GM23338 (cell line): ENCODE measurements around the gene SLC9B1. TPM values are rescaled to one million over a fixed set of nuclear protein-coding genes. Genes with fewer than 3 reads are reported as not detected.

Source experiments
- ATAC-seq: fragments of 200-7000 bp; cut with Tn5 transposase; 3 replicates; pipeline ENCODE4 v1.9.1; 2020
- DNase-seq: peaks from one replicate; pipeline ENCODE4 v3.0.0-alpha.2; 2015; ENCODE audit warnings: low spot score
- H2AFZ ChIP-seq: fragments of 200-600 bp; sonication (generic); 2 replicates; pipeline ENCODE4 v1.8.0; 2016; ENCODE audit warnings: antibody characterized with exemption, mild to moderate bottlenecking, moderate library complexity
- H3F3A ChIP-seq: fragments of 200-600 bp; sonication (generic); replicated peaks from 2 replicates; pipeline ENCODE4 v1.8.0; 2017; ENCODE audit warnings: antibody characterized with exemption, mixed run types, low read depth
- H3K27ac ChIP-seq: fragments of 200-600 bp; sonication (generic); 2 replicates; pipeline ENCODE4 v1.6.1; 2016; ENCODE audit warnings: low read depth
- H3K27me3 ChIP-seq: fragments of 200-600 bp; sonication (generic); 2 replicates; pipeline ENCODE4 v1.8.0; 2016; ENCODE audit warnings: mild to moderate bottlenecking, mixed run types, moderate library complexity; ENCODE audit not compliant: insufficient read depth
- H3K36me3 ChIP-seq: fragments of 200-600 bp; sonication (generic); 2 replicates; pipeline ENCODE4 v1.8.0; 2016; ENCODE audit warnings: mild to moderate bottlenecking; ENCODE audit not compliant: insufficient read depth
- H3K4me1 ChIP-seq: fragments of 200-600 bp; sonication (generic); 2 replicates; pipeline ENCODE4 v1.8.0; 2016; ENCODE audit warnings: mild to moderate bottlenecking, moderate library complexity; ENCODE audit not compliant: insufficient read depth
- H3K4me2 ChIP-seq: fragments of 200-600 bp; sonication (generic); 2 replicates; pipeline ENCODE4 v1.7.1; 2017; ENCODE audit warnings: mixed run types
- H3K4me3 ChIP-seq: fragments of 200-600 bp; sonication (generic); 2 replicates; pipeline ENCODE4 v1.6.1; 2016; ENCODE audit warnings: mixed run types
- H3K79me2 ChIP-seq: fragments of 200-600 bp; sonication (generic); replicated peaks from 2 replicates; pipeline ENCODE4 v1.8.0; 2017; ENCODE audit warnings: mild to moderate bottlenecking; ENCODE audit not compliant: insufficient read depth
- H3K9me2 ChIP-seq: fragments of 200-600 bp; sonication (generic); 2 replicates; pipeline ENCODE4 v1.8.0; 2017; ENCODE audit not compliant: insufficient read depth
- H4K20me1 ChIP-seq: fragments of 200-600 bp; sonication (generic); replicated peaks from 2 replicates; pipeline ENCODE4 v1.8.0; 2017; ENCODE audit warnings: mild to moderate bottlenecking; ENCODE audit not compliant: insufficient read depth
- H3K27ac Mint-ChIP-seq: 2 replicates; pipeline ENCODE4 v1.8.0; 2020; ENCODE audit warnings: inconsistent platforms, mild to moderate bottlenecking, moderate library complexity, mixed read lengths
- H3K27me3 Mint-ChIP-seq: 3 replicates; pipeline ENCODE4 v1.8.0; 2022; ENCODE audit warnings: low read depth, mild to moderate bottlenecking, moderate library complexity, mixed read lengths, inconsistent platforms; ENCODE audit not compliant: insufficient read depth, poor library complexity
- H3K36me3 Mint-ChIP-seq: 3 replicates; pipeline ENCODE4 v1.8.0; 2021; ENCODE audit warnings: low read depth, mild to moderate bottlenecking, inconsistent platforms, moderate library complexity, mixed read lengths
- H3K4me1 Mint-ChIP-seq: 3 replicates; pipeline ENCODE4 v1.8.0; 2020; ENCODE audit warnings: mild to moderate bottlenecking, inconsistent platforms, mixed read lengths
- H3K4me3 Mint-ChIP-seq: 3 replicates; pipeline ENCODE4 v1.8.0; 2021; ENCODE audit warnings: moderate library complexity, mild to moderate bottlenecking, inconsistent platforms, mixed read lengths
- H3K9me3 Mint-ChIP-seq: 3 replicates; pipeline ENCODE4 v1.8.0; 2020; ENCODE audit warnings: moderate library complexity, mild to moderate bottlenecking, inconsistent platforms, mixed read lengths
- CREB1 ChIP-seq: fragments of 250-450 bp; sonication (Bioruptor Pico); IDR thresholded peaks from 2 replicates; pipeline ENCODE4 v1.5.0; 2020; ENCODE audit warnings: low read depth, mild to moderate bottlenecking, moderate library complexity
- EZH2 ChIP-seq: fragments of 200-600 bp; sonication (generic); IDR thresholded peaks from one replicate; pipeline ENCODE4 v1.8.0; 2017; ENCODE audit warnings: antibody characterized with exemption, mild to moderate bottlenecking, low read depth; ENCODE audit not compliant: unreplicated experiment
- EZH2phosphoT487 ChIP-seq: fragments of 200-600 bp; sonication (generic); IDR thresholded peaks from one replicate; pipeline ENCODE4 v1.8.1; 2018; ENCODE audit warnings: antibody characterized with exemption; ENCODE audit not compliant: unreplicated experiment
- JUNB ChIP-seq: IDR thresholded peaks from one replicate; pipeline ENCODE4 v1.6.1; 2016; ENCODE audit warnings: antibody characterized with exemption; ENCODE audit not compliant: unreplicated experiment
- NANOG ChIP-seq: IDR thresholded peaks from 2 replicates; pipeline ENCODE4 v1.6.1; 2016; ENCODE audit warnings: antibody characterized with exemption, borderline replicate concordance
- POLR2AphosphoS5 ChIP-seq: IDR thresholded peaks from 2 replicates; pipeline ENCODE4 v1.6.1; 2016; ENCODE audit warnings: antibody characterized with exemption, low read depth
- STAT1 ChIP-seq: IDR thresholded peaks from one replicate; pipeline ENCODE4 v1.6.1; 2016; ENCODE audit warnings: antibody characterized with exemption; ENCODE audit not compliant: unreplicated experiment
- ZNF114 ChIP-seq: fragments of 250-450 bp; sonication (Bioruptor Pico); IDR thresholded peaks from 2 replicates; pipeline ENCODE4 v1.5.0; 2020; ENCODE audit warnings: mild to moderate bottlenecking, moderate library complexity
- ZNF331 ChIP-seq: fragments of 250-450 bp; sonication (Bioruptor Pico); IDR thresholded peaks from 2 replicates; pipeline ENCODE4 v1.5.0; 2020; ENCODE audit warnings: low read depth, mild to moderate bottlenecking, moderate library complexity
- polyA plus RNA-seq: library from polyadenylated mRNA; unstranded; fragments of >200 nt; fragmentation: Nextera tagmentation; extraction: Ambion mirVana; gene quantifications from 2 replicates; pipeline ENCODE4 v1.2.1, GENCODE V29; 2016
- total RNA-seq: library from RNA; depleted of rRNA; stranded (reverse); fragments of >200 nt; shearing (Covaris generic); gene quantifications from 2 replicates; pipeline ENCODE4 v1.2.3, GENCODE V29; 2014
- TF ChIP-seq, protein P1 (sequence below): IDR thresholded peaks from 2 replicates; pipeline ENCODE4 v1.6.1; 2016; ENCODE audit warnings: antibody characterized with exemption
- TF ChIP-seq, protein P2 (sequence below), 2 experiments: fragments of 200-600 bp in 1 of 2; sonication (generic) in 1 of 2; conservative IDR thresholded peaks; 2 replicates each; pipeline versions ENCODE4 v1.5.1 to v1.6.1; 2016 to 2017; ENCODE audit warnings: antibody characterized with exemption in 2 of 2, low read depth in 2 of 2, mild to moderate bottlenecking in 2 of 2, moderate library complexity in 1 of 2
- TF ChIP-seq, protein P3 (sequence below): IDR thresholded peaks from one replicate; pipeline ENCODE4 v1.6.1; 2018; ENCODE audit warnings: antibody characterized with exemption; ENCODE audit not compliant: unreplicated experiment
- TF ChIP-seq, protein P4 (sequence below): fragments of 250-450 bp; sonication (Bioruptor Pico); IDR thresholded peaks from 2 replicates; pipeline ENCODE4 v1.5.0; 2020; ENCODE audit warnings: mild to moderate bottlenecking, moderate library complexity

SLC9B1 gene
- total and polyA plus RNA-seq, 2 experiments from 2014 or later: 0.66 to 0.80 TPM

DNA sequence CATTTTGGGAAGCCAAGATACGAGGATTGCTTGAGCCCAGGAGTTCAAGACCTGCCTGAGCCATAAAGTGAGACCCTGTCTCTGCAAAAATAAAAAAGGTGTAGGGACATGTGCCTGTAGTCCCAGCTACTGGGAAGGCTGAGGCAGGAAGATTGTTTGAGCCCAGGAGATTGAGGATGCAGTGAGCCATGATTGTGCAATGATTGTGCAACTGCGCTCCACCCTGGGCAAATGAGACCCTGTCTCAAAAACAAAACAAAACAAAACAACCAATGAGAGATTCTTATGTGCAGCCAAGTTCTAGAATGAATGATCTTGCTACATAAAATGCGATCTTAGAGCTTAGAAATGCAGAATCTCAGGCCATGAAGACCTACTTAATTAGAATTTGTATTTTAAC, 34.5 kb upstream of the SLC9B1 start:
- no peak for ATAC-seq
- H3K4me1 Mint-ChIP-seq: no peaks in the 10 kb centered on the region

More for the DNA sequence above, 34.5 kb upstream of the SLC9B1 start:
- Histone ChIP-seq H3K27me3 (no peaks in the 10 kb centered on the region), H3K9me2 (no peaks in the 10 kb centered on the region), H3K4me2 (no peak overlapping the region), H3K79me2 (no peaks in the 10 kb centered on the region), H3K4me1 (no peaks in the 10 kb centered on the region), H3K4me3 (no peak overlapping the region), H3F3A (no peaks in the 10 kb centered on the region), H3K36me3 (no peaks in the 10 kb centered on the region), H3K27ac (no peak overlapping the region), H4K20me1 (no peaks in the 10 kb centered on the region), H2AFZ (no peak overlapping the region)
- TF ChIP-seq ZNF114 (CRISPR knock-in tag) (no peak), CREB1 (no peak), EZH2phosphoT487 (no peak), JUNB (no peak), NANOG (no peak), ZNF331 (CRISPR knock-in tag) (no peak), STAT1 (no peak), EZH2 (no peak), POLR2AphosphoS5 (no peak)
- TF ChIP-seq, protein P1, sequence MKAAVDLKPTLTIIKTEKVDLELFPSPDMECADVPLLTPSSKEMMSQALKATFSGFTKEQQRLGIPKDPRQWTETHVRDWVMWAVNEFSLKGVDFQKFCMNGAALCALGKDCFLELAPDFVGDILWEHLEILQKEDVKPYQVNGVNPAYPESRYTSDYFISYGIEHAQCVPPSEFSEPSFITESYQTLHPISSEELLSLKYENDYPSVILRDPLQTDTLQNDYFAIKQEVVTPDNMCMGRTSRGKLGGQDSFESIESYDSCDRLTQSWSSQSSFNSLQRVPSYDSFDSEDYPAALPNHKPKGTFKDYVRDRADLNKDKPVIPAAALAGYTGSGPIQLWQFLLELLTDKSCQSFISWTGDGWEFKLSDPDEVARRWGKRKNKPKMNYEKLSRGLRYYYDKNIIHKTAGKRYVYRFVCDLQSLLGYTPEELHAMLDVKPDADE: no peak
- TF ChIP-seq, protein P2, sequence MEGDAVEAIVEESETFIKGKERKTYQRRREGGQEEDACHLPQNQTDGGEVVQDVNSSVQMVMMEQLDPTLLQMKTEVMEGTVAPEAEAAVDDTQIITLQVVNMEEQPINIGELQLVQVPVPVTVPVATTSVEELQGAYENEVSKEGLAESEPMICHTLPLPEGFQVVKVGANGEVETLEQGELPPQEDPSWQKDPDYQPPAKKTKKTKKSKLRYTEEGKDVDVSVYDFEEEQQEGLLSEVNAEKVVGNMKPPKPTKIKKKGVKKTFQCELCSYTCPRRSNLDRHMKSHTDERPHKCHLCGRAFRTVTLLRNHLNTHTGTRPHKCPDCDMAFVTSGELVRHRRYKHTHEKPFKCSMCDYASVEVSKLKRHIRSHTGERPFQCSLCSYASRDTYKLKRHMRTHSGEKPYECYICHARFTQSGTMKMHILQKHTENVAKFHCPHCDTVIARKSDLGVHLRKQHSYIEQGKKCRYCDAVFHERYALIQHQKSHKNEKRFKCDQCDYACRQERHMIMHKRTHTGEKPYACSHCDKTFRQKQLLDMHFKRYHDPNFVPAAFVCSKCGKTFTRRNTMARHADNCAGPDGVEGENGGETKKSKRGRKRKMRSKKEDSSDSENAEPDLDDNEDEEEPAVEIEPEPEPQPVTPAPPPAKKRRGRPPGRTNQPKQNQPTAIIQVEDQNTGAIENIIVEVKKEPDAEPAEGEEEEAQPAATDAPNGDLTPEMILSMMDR (conservative IDR thresholded peaks at IDR 0.05; ENCODE audit: low read depth in 2 of 2): no peak
- TF ChIP-seq, protein P3, sequence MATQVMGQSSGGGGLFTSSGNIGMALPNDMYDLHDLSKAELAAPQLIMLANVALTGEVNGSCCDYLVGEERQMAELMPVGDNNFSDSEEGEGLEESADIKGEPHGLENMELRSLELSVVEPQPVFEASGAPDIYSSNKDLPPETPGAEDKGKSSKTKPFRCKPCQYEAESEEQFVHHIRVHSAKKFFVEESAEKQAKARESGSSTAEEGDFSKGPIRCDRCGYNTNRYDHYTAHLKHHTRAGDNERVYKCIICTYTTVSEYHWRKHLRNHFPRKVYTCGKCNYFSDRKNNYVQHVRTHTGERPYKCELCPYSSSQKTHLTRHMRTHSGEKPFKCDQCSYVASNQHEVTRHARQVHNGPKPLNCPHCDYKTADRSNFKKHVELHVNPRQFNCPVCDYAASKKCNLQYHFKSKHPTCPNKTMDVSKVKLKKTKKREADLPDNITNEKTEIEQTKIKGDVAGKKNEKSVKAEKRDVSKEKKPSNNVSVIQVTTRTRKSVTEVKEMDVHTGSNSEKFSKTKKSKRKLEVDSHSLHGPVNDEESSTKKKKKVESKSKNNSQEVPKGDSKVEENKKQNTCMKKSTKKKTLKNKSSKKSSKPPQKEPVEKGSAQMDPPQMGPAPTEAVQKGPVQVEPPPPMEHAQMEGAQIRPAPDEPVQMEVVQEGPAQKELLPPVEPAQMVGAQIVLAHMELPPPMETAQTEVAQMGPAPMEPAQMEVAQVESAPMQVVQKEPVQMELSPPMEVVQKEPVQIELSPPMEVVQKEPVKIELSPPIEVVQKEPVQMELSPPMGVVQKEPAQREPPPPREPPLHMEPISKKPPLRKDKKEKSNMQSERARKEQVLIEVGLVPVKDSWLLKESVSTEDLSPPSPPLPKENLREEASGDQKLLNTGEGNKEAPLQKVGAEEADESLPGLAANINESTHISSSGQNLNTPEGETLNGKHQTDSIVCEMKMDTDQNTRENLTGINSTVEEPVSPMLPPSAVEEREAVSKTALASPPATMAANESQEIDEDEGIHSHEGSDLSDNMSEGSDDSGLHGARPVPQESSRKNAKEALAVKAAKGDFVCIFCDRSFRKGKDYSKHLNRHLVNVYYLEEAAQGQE: no peak
- TF ChIP-seq, protein P4, sequence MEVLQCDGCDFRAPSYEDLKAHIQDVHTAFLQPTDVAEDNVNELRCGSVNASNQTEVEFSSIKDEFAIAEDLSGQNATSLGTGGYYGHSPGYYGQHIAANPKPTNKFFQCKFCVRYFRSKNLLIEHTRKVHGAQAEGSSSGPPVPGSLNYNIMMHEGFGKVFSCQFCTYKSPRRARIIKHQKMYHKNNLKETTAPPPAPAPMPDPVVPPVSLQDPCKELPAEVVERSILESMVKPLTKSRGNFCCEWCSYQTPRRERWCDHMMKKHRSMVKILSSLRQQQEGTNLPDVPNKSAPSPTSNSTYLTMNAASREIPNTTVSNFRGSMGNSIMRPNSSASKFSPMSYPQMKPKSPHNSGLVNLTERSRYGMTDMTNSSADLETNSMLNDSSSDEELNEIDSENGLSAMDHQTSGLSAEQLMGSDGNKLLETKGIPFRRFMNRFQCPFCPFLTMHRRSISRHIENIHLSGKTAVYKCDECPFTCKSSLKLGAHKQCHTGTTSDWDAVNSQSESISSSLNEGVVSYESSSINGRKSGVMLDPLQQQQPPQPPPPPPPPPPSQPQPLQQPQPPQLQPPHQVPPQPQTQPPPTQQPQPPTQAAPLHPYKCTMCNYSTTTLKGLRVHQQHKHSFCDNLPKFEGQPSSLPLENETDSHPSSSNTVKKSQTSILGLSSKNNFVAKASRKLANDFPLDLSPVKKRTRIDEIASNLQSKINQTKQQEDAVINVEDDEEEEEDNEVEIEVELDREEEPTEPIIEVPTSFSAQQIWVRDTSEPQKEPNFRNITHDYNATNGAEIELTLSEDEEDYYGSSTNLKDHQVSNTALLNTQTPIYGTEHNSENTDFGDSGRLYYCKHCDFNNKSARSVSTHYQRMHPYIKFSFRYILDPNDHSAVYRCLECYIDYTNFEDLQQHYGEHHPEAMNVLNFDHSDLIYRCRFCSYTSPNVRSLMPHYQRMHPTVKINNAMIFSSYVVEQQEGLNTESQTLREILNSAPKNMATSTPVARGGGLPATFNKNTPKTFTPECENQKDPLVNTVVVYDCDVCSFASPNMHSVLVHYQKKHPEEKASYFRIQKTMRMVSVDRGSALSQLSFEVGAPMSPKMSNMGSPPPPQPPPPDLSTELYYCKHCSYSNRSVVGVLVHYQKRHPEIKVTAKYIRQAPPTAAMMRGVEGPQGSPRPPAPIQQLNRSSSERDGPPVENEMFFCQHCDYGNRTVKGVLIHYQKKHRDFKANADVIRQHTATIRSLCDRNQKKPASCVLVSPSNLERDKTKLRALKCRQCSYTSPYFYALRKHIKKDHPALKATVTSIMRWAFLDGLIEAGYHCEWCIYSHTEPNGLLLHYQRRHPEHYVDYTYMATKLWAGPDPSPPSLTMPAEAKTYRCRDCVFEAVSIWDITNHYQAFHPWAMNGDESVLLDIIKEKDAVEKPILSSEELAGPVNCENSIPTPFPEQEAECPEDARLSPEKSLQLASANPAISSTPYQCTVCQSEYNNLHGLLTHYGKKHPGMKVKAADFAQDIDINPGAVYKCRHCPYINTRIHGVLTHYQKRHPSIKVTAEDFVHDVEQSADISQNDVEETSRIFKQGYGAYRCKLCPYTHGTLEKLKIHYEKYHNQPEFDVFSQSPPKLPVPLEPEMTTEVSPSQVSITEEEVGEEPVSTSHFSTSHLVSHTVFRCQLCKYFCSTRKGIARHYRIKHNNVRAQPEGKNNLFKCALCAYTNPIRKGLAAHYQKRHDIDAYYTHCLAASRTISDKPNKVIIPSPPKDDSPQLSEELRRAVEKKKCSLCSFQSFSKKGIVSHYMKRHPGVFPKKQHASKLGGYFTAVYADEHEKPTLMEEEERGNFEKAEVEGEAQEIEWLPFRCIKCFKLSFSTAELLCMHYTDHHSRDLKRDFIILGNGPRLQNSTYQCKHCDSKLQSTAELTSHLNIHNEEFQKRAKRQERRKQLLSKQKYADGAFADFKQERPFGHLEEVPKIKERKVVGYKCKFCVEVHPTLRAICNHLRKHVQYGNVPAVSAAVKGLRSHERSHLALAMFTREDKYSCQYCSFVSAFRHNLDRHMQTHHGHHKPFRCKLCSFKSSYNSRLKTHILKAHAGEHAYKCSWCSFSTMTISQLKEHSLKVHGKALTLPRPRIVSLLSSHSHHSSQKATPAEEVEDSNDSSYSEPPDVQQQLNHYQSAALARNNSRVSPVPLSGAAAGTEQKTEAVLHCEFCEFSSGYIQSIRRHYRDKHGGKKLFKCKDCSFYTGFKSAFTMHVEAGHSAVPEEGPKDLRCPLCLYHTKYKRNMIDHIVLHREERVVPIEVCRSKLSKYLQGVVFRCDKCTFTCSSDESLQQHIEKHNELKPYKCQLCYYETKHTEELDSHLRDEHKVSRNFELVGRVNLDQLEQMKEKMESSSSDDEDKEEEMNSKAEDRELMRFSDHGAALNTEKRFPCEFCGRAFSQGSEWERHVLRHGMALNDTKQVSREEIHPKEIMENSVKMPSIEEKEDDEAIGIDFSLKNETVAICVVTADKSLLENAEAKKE (CRISPR knock-in tag): no peak
- H3K4me3 Mint-ChIP-seq: no peak overlapping the region
- H3K9me3 Mint-ChIP-seq: no peaks in the 10 kb centered on the region
- no peaks in the 10 kb centered on the region for H3K27me3 Mint-ChIP-seq
- H3K36me3 Mint-ChIP-seq: no peaks in the 10 kb centered on the region
- no peak for DNase-seq
- no peak overlapping the region for H3K27ac Mint-ChIP-seq
